Measurements from ENCODE around the gene COL16A1. TPM values are rescaled to one million over a fixed set of nuclear protein-coding genes. Genes with fewer than 3 reads are reported as not detected.

The COL16A1 gene
- 48.1 and 59.5 TPM in 2 replicates for total RNA-seq

GRCh38 chr1:31703431-31704270 lies at the start of gene COL16A1:
Gene COL16A1, minus strand, starts transcription at chr1:31704017. Its CDS starts 1,824 bp downstream, at chr1:31702193.

GRCh38 chr1:31644560-31645273 lies 59.1 kb downstream of the COL16A1 start, which contains the start of gene PEF1:
Gene PEF1, minus strand, starts transcription at chr1:31644876. Its CDS starts 12 bp downstream, at chr1:31644864.

GRCh38 chr1:31617218-31617915 lies 86.5 kb downstream of the COL16A1 start, which contains the start of gene HCRTR1:
Gene HCRTR1, plus strand, starts transcription at chr1:31617689. Its CDS starts 1,504 bp downstream, at chr1:31619193.

Other genes starting within 250 kb of the COL16A1 start
- 212 and 291 TPM in 2 replicates for gene TINAGL1, start 127.5 kb downstream of the COL16A1 start, total RNA-seq
- gene HCRTR1, start 86.3 kb downstream of the COL16A1 start, total RNA-seq: 0.26 TPM in 1 of 2 replicates, not detected in the other
- 59.8 and 64.8 TPM in 2 replicates for gene PEF1, start 59.1 kb downstream of the COL16A1 start, total RNA-seq
- 4.0 and 4.9 TPM in 2 replicates for gene ADGRB2, start 60.3 kb upstream of the COL16A1 start, total RNA-seq
- gene SPOCD1, start 112.0 kb upstream of the COL16A1 start, total RNA-seq: 35.8 and 43.3 TPM in 2 replicates
- 395 and 404 TPM in 2 replicates for gene PTP4A2, start 234.4 kb upstream of the COL16A1 start, total RNA-seq